Left lung (tissue), 10 donors: ENCODE measurements around the gene PLA2G4D. TPM values are rescaled to one million over a fixed set of nuclear protein-coding genes. Genes with fewer than 3 reads are reported as not detected.

Experiments
- ATAC-seq: fragments of 200-7000 bp; cut with Tn5 transposase; one replicate; pipeline ENCODE4 v1.9.1; 2020; ENCODE audit warnings: moderate library complexity
- DNase-seq, 4 donors: peaks; one replicate each; pipeline ENCODE4 v3.0.0-alpha.2; 2013 to 2020
- H3K27ac ChIP-seq, 2 donors: fragments of 200-600 bp; sonication (generic) in 1 of 2; one replicate each; pipeline versions ENCODE4 v1.5.0 to v1.8.0; 2020 to 2021
- H3K27me3 ChIP-seq, 2 donors: fragments of 200-600 bp; sonication (generic) in 1 of 2; one replicate each; pipeline versions ENCODE4 v1.5.0 to v1.8.0; 2020 to 2021
- H3K36me3 ChIP-seq, 2 donors: fragments of 200-600 bp; sonication (generic) in 1 of 2; one replicate each; pipeline versions ENCODE4 v1.5.0 to v1.8.0; 2020 to 2021
- H3K4me1 ChIP-seq, 2 donors: fragments of 200-600 bp; one replicate each; pipeline ENCODE4 v1.8.0; 2021
- H3K4me3 ChIP-seq, 2 donors: fragments of 200-600 bp; sonication (generic) in 1 of 2; one replicate each; pipeline versions ENCODE4 v1.5.0 to v1.8.0; 2020 to 2021; ENCODE audit warnings: mild to moderate bottlenecking in 1 of 2
- H3K9me3 ChIP-seq, 2 donors: fragments of 200-600 bp; sonication (generic) in 1 of 2; one replicate each; pipeline versions ENCODE4 v1.5.0 to v1.8.0; 2020 to 2021
- intact Hi-C, 2 donors: fragments of 100-400 bp; cut with DNase I; formaldehyde crosslinking; loops; one replicate each; pipeline versions ENCODE4 v1.11.2 to v1.14.2; 2022
- polyA plus RNA-seq, 6 donors: library from polyadenylated mRNA; unstranded; fragments of 120-200 nt; gene quantifications; one replicate each; pipeline ENCODE4 v1.2.1, GENCODE V29; 2013; ENCODE audit not compliant: insufficient read length in 6 of 6
- total RNA-seq, 2 donors: library from RNA; stranded (reverse); fragmentation: NEBNext Ultra II Directional; extraction: Animal tissue kit (Norgen Biotek cat#: 25700); gene quantifications; one replicate each; pipeline ENCODE4 v1.2.1, GENCODE V29; 2021
- TF ChIP-seq, protein P1 (sequence below), 2 donors: fragments of 200-600 bp; sonication (generic) in 1 of 2; IDR thresholded peaks; one replicate each; pipeline versions ENCODE4 v1.5.0 to v1.8.0; 2021; ENCODE audit warnings: antibody characterized with exemption in 2 of 2
- donor health status: DM: no; HTN: yes; CAD: no.
- donor health status: DM: no; HTN: no; CAD: no.

PLA2G4D gene
- total and polyA plus RNA-seq, 8 donors: 0.06 to 0.17 (median 0.13) TPM

DNA sequence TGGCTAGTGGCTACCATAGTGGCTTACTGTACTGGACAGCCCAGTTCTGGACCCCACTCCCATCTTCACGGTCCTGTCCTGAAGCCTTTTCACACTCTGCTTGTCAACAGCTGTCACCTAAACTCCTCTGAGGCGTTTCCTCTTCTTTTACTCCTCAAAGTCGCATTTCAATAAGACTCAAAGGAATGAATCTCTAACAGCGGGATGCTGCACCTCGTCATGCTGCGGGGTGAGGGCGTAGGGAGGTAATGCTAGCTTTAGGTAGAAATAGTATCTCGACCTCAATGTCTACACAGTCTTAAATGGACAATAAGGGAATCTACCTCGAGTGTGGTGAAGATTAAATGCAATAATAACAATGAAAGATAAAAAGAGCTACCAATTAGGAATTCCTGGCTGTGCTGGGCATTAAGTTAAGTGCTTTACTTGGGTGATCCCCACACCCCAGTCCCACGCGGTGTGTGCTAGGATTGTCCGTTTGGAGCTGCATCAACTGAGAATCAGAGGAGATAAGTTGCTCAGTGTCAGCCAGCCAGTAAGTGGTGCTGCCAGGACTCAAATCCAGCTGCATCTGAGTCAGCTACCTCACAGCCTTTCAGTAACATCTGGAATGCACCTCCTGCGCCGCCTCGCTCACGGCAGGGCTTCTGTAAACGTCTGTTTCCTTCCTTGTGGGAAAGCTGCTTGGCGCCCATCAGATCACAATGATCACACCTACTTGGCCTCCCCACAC, 14.0 kb downstream of the PLA2G4D start:
- Histone ChIP-seq H3K27ac (no peak overlapping the region), H3K9me3 (no peaks in the 10 kb centered on the region), H3K36me3 (no peaks in the 10 kb centered on the region), H3K27me3 (peaks cover 0 to 7% of the 10 kb centered on the region in 2 donors), H3K4me3 (no peak overlapping the region), H3K4me1 (peaks cover 4 to 13% of the 10 kb centered on the region in 2 donors)
- TF ChIP-seq, protein P1, sequence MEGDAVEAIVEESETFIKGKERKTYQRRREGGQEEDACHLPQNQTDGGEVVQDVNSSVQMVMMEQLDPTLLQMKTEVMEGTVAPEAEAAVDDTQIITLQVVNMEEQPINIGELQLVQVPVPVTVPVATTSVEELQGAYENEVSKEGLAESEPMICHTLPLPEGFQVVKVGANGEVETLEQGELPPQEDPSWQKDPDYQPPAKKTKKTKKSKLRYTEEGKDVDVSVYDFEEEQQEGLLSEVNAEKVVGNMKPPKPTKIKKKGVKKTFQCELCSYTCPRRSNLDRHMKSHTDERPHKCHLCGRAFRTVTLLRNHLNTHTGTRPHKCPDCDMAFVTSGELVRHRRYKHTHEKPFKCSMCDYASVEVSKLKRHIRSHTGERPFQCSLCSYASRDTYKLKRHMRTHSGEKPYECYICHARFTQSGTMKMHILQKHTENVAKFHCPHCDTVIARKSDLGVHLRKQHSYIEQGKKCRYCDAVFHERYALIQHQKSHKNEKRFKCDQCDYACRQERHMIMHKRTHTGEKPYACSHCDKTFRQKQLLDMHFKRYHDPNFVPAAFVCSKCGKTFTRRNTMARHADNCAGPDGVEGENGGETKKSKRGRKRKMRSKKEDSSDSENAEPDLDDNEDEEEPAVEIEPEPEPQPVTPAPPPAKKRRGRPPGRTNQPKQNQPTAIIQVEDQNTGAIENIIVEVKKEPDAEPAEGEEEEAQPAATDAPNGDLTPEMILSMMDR (IDR thresholded peaks at IDR 0.05): no peak
- DNase-seq (no peak), ATAC-seq (no peak)
- intact Hi-C loops: no loop called here

DNA sequence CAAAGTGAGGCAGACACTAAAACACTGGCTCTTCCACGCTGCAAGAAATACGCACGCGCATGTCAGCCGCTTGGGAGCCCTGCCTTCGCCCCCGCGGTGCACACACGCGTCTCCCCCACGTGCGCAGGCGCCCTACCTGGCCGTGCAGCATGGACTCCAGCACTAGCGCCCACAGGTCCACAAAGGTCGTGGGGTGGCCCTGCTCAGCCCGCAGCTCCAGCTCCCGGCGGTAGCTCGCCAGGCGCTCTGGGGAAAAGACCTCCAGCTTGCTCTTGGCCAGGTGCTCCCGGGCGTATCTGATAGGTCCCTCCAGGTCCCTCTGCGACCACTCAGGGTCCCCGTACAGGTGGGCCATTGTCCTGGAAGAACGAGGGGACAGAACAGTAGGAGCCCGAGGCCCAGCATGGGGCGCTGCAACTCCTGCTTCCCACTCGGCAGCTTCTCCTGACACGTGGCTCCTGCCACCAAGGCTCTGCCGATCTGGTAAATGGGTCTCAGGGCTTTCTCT, 14.9 kb downstream of the PLA2G4D start:
- intact Hi-C loops: no loop called here
- H3K4me3 ChIP-seq: no peak overlapping the region
- no peaks in the 10 kb centered on the region for H3K36me3 ChIP-seq
- H3K9me3 ChIP-seq: no peaks in the 10 kb centered on the region
- peak in 1 of 4 donors; percentile 22 for DNase-seq
- H3K27me3 ChIP-seq: peaks cover 0 to 7% of the 10 kb centered on the region in 2 donors
- ATAC-seq: no peak
- TF ChIP-seq, protein P1 (IDR thresholded peaks at IDR 0.05): no peak
- no peak overlapping the region for H3K27ac ChIP-seq
- peaks cover 3 to 7% of the 10 kb centered on the region in 2 donors for H3K4me1 ChIP-seq

DNA sequence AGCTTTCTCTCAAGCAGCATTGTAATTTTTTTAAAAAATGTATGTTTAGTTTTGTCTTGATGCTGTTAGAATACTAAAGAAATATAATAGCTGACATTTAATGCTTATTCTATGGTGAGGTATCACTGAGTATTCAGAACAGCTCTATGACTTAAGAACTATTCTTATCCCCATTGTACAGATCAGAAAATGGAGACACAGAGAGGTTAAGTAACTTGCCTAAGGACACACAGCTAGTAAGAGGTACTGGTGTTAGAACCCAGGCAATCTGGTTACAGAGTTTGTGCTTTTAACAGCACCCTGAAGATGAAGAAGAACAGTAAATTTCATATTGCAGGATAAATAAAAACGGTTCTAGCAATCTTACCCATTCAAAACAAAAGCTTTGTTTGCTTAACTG, 15.5 kb downstream of the PLA2G4D start:
- peaks cover 0 to 7% of the 10 kb centered on the region in 2 donors for H3K27me3 ChIP-seq
- peaks cover 0 to 2% of the 10 kb centered on the region in 2 donors for H3K4me1 ChIP-seq
- TF ChIP-seq, protein P1 (IDR thresholded peaks at IDR 0.05): no peak
- no peak overlapping the region for H3K27ac ChIP-seq
- DNase-seq (no peak), ATAC-seq (no peak)
- intact Hi-C loops: no loop called here
- no peak overlapping the region for H3K4me3 ChIP-seq
- no peaks in the 10 kb centered on the region for H3K9me3 ChIP-seq
- no peaks in the 10 kb centered on the region for H3K36me3 ChIP-seq

DNA sequence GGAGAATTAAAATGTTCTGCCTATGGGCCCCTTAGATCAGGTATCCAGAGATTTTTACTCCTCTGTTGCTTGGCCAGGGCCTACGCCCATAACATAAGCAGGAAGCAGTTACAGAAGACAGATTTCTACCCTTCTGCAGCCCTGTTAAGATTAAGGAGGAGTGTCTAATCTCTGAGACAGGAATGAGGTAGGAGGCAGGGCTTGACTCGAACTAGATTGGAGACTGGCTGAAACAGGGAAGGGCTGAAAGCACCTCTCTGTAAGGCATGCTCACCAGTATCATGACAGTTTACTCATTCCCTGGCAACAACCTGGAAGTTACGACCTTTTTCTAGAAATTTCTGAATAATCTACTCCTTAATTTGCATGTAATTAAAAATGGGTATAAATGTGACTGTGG, 16.7 kb downstream of the PLA2G4D start:
- DNase-seq: no peak
- TF ChIP-seq, protein P1 (IDR thresholded peaks at IDR 0.05): no peak
- Histone ChIP-seq H3K27ac (no peak overlapping the region), H3K36me3 (no peaks in the 10 kb centered on the region), H3K27me3 (peaks cover 0 to 7% of the 10 kb centered on the region in 2 donors), H3K4me3 (no peak overlapping the region), H3K4me1 (no peaks in the 10 kb centered on the region), H3K9me3 (no peaks in the 10 kb centered on the region)
- intact Hi-C loops: no loop called here
- no peak for ATAC-seq

DNA sequence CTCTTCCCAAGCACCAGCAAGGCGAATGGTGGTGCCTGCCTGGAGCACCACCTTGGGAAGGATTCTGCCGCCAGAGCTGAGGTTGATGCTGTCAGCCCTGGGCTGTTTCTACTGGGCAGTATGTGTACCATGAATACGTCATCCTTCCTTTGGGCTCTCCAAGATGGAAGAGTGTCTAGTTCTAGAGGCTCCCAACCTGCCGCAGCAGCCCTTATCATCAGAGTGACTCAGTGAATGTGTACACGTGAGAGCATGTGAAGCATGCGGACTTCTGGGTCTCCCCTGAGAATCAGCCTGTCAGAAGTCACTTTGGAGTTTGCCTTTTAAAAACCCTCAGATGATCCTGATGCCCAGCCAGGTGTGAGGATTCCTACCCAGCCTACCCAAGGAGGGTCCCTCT, 20.9 kb downstream of the PLA2G4D start:
- ATAC-seq: no peak
- Histone ChIP-seq H3K9me3 (no peaks in the 10 kb centered on the region), H3K4me1 (no peaks in the 10 kb centered on the region), H3K4me3 (no peak overlapping the region), H3K36me3 (no peaks in the 10 kb centered on the region), H3K27ac (no peak overlapping the region), H3K27me3 (no peaks in the 10 kb centered on the region)
- intact Hi-C loops: no loop called here
- DNase-seq: no peak
- TF ChIP-seq, protein P1 (IDR thresholded peaks at IDR 0.05): no peak
